Cardiac muscle cell (in vitro differentiated cells and primary cell): ENCODE measurements around the gene FANCI. TPM values are rescaled to one million over a fixed set of nuclear protein-coding genes. Genes with fewer than 3 reads are reported as not detected.
"Not testable (repeated sequence)": the region's sequence is repeated elsewhere in the genome, so short reads cannot be mapped to it uniquely, and the experiment has no call there.

Source experiments
- DNase-seq, 2 donors: peaks; one replicate each; pipeline versions ENCODE4 v3.0.0 to v3.0.0-alpha.2; 2010 to 2017; ENCODE audit warnings: low read depth in 1 of 2, low spot score in 1 of 2
- H3K27ac ChIP-seq: fragments of 200-600 bp; sonication (generic); 2 replicates; pipeline ENCODE4 v1.5.1; 2016
- H3K27me3 ChIP-seq: fragments of 200-600 bp; sonication (generic); 2 replicates; pipeline ENCODE4 v1.6.0; 2016; ENCODE audit warnings: control low read depth
- H3K36me3 ChIP-seq: fragments of 200-600 bp; sonication (generic); 2 replicates; pipeline ENCODE4 v1.5.1; 2016; ENCODE audit warnings: control low read depth
- H3K4me1 ChIP-seq: fragments of 200-600 bp; sonication (generic); 2 replicates; pipeline ENCODE4 v1.8.1; 2017; ENCODE audit warnings: low read depth, mild to moderate bottlenecking, mixed run types
- H3K4me3 ChIP-seq: fragments of 200-600 bp; sonication (generic); 2 replicates; pipeline ENCODE4 v1.5.1; 2016; ENCODE audit warnings: mild to moderate bottlenecking
- H3K9me3 ChIP-seq: fragments of 200-600 bp; sonication (generic); 2 replicates; pipeline ENCODE4 v1.5.1; 2017; ENCODE audit warnings: low read depth, mild to moderate bottlenecking, control low read depth
- polyA plus RNA-seq: library from polyadenylated mRNA; unstranded; fragments of >200 nt; fragmentation: Nextera tagmentation; extraction: Ambion mirVana; gene quantifications from 2 replicates; pipeline ENCODE4 v1.2.1, GENCODE V29; 2016
- total RNA-seq: library from RNA; depleted of rRNA; stranded (reverse); fragments of >200 nt; gene quantifications from 2 replicates; pipeline ENCODE4 v1.2.3, GENCODE V29; 2016
- TF ChIP-seq, protein P1 (sequence below): IDR thresholded peaks from 2 replicates; pipeline ENCODE4 v1.5.1; 2012; ENCODE audit warnings: low read depth, mild to moderate bottlenecking, low read length

Gene FANCI
- total and polyA plus RNA-seq, 2 experiments from 2014 or later, result 13.3 to 22.8 TPM

- H3K4me3 ChIP-seq, result no peak overlapping the region
- no peak overlapping the region for H3K27ac ChIP-seq
- no peaks in the 10 kb centered on the region for H3K4me1 ChIP-seq
- DNase-seq, result no peak
- H3K9me3 ChIP-seq, result no peaks in the 10 kb centered on the region
- TF ChIP-seq, protein P1, sequence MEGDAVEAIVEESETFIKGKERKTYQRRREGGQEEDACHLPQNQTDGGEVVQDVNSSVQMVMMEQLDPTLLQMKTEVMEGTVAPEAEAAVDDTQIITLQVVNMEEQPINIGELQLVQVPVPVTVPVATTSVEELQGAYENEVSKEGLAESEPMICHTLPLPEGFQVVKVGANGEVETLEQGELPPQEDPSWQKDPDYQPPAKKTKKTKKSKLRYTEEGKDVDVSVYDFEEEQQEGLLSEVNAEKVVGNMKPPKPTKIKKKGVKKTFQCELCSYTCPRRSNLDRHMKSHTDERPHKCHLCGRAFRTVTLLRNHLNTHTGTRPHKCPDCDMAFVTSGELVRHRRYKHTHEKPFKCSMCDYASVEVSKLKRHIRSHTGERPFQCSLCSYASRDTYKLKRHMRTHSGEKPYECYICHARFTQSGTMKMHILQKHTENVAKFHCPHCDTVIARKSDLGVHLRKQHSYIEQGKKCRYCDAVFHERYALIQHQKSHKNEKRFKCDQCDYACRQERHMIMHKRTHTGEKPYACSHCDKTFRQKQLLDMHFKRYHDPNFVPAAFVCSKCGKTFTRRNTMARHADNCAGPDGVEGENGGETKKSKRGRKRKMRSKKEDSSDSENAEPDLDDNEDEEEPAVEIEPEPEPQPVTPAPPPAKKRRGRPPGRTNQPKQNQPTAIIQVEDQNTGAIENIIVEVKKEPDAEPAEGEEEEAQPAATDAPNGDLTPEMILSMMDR, result peak; percentile 26
- H3K27me3 ChIP-seq, result no peaks in the 10 kb centered on the region
- H3K36me3 ChIP-seq, result no peaks in the 10 kb centered on the region
Measured at GRCh38 chr15:89230277-89230676, 13.5 kb upstream of the FANCI start.

- no peaks in the 10 kb centered on the region for H3K36me3 ChIP-seq
- no peak for DNase-seq
- H3K4me1 ChIP-seq, result no peaks in the 10 kb centered on the region
- no peaks in the 10 kb centered on the region for H3K9me3 ChIP-seq
- no peak overlapping the region for H3K4me3 ChIP-seq
- no peaks in the 10 kb centered on the region for H3K27me3 ChIP-seq
- H3K27ac ChIP-seq, result no peak overlapping the region
- TF ChIP-seq, protein P1, result no peak
Measured at GRCh38 chr15:89231832-89232231, 11.9 kb upstream of the FANCI start.

DNA sequence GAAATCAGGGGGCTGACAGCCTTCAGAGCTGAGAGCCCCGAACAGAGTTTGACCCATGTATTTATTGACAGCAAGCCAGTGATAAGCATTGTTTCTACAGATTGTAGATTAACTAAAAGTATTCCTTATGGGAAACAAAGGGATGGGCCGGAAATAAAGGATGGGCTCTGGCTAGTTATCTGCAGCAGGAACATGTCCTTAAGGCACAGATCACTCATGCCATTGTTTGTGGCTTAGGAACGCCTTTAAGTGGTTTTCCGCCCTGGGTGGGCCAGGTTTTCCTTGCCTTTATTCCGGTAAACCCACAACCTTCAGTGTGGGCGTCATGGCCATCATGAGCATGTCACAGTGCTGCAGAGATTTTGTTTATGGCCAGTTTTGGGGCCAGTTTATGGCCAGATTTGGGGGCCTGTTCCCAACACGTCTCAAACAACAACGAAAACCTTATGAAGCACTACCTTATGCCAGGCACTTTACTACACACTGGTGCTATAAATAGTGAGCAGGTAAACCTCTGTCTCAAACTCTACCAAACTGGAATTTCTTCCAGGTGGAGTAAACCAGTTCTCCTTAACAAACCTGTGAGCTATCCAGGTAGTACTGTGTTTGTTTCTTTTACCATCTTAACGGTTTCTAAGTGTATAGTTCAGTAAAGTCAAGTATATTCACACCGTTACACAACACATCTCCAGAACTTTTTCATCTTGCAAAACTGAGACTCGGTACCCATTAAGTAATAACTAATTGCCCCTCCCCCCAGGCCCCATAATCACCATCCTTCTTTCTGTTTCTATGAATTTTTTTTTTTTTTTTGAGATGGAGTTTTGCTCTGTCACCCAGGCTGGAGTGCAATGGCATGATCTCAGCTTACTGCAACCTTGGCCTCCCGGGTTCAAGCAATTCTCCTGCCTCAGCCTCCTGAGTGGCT is 3.6 kb upstream of the FANCI start:
- not testable (repeated sequence) for H3K27ac ChIP-seq, H3K4me3 ChIP-seq, H3K9me3 ChIP-seq, DNase-seq, H3K36me3 ChIP-seq, H3K27me3 ChIP-seq, H3K4me1 ChIP-seq

DNA sequence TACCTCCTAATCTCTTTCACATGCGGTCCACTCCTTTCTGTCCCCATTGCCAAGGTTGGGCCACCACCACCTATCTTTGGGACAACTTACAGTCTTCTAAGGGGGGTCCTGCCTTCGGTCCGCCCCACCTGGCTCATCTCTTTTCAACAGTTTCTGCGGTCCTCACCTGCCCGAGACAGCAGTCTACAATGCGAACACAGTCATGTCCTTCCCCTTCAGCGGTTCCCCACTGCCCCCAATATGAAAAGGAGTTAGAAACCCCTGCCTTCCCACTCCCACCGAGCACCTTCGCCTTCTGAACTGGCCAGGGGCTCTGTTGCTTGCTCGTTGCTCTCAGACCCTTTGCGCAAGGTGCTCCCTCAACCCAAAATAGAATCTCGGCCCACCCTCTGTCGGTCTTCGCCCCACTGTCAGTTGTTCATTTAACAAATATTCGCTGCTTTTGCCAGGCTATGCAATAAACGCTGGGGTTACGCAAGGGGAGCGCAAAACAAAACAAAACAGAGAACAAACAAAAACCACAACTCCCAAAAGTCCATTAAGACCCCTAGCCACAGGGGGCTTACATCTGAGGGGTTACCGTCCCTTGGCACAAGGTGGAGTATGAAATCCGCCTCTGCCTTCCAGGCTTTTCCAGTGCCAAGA is 611 bp upstream of the FANCI start:
- Histone ChIP-seq H3K9me3 (no peaks in the 10 kb centered on the region), H3K27ac (no peak overlapping the region), H3K27me3 (no peaks in the 10 kb centered on the region), H3K4me1 (peaks cover 6% of the 10 kb centered on the region), H3K4me3 (peak overlapping the region; percentile 74), H3K36me3 (peaks cover 3% of the 10 kb centered on the region)
- DNase-seq, result peak in 1 of 2 donors; percentile 56
- TF ChIP-seq, protein P1, result no peak

DNA sequence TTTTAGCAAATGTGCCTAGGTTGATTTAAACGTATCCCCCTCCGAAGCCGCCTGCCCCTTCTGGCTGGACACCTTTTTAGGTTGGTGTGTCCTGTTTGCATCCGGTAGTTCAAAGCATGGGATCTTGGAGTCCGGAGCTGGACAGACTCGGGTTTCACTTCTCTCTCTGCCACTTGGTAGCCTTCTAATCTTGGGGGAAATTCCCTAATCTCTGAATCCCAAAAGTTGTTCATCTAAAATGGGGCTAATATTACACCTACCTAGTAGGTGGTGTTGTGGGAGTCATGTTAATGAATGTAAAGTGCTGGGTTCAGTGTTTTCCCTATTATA is 760 bp downstream of the FANCI start:
- peak in 1 of 2 donors; percentile 3 for DNase-seq
- TF ChIP-seq, protein P1, result no peak
- H3K27me3 ChIP-seq, result no peaks in the 10 kb centered on the region
- H3K9me3 ChIP-seq, result no peaks in the 10 kb centered on the region
- peaks cover 6% of the 10 kb centered on the region for H3K4me1 ChIP-seq
- H3K27ac ChIP-seq, result no peak overlapping the region
- peak overlapping the region; percentile 74 for H3K4me3 ChIP-seq
- H3K36me3 ChIP-seq, result peaks cover 7% of the 10 kb centered on the region

DNA sequence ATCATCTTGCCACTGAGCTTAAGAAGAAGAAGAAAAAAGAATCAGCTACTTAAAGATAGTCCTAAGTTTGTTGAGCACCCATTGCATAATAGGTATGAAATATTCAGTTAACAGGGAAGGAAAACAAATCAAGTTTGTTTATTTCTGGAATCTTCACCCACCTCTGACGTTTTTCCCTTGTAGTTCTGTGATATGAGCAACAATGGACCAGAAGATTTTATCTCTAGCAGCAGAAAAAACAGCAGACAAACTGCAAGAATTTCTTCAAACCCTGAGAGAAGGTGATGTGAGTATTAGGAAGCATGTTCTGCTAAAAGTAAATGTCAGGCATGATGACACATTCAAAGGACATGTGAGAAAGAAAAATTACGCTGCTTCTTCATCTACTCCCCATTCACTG is 3.7 kb downstream of the FANCI start:
- Histone ChIP-seq H3K27me3 (no peaks in the 10 kb centered on the region), H3K4me3 (no peak overlapping the region), H3K27ac (no peak overlapping the region), H3K36me3 (peaks cover 7% of the 10 kb centered on the region), H3K9me3 (no peaks in the 10 kb centered on the region), H3K4me1 (peaks cover 6% of the 10 kb centered on the region)
- DNase-seq, result peak in 1 of 2 donors; percentile 18
- TF ChIP-seq, protein P1, result no peak
